Lower leg skin (tissue), 3 donors: ENCODE data around the gene KCNMA1.

Source experiments
- POLR2A ChIP-seq, 2 donors: fragments of 450-650 bp; IDR thresholded peaks; one replicate each; pipeline ENCODE4 v1.6.1; 2016 to 2017; ENCODE audit warnings: antibody characterized with exemption in 2 of 2, mild to moderate bottlenecking in 1 of 2, moderate library complexity in 1 of 2
- TF ChIP-seq, protein P1 (sequence below), 3 donors: fragments of 450-650 bp; IDR thresholded peaks; one replicate each; pipeline ENCODE4 v1.5.1; 2016; ENCODE audit warnings: antibody characterized with exemption in 3 of 3, mild to moderate bottlenecking in 3 of 3, moderate library complexity in 2 of 3

- TF ChIP-seq, protein P1, sequence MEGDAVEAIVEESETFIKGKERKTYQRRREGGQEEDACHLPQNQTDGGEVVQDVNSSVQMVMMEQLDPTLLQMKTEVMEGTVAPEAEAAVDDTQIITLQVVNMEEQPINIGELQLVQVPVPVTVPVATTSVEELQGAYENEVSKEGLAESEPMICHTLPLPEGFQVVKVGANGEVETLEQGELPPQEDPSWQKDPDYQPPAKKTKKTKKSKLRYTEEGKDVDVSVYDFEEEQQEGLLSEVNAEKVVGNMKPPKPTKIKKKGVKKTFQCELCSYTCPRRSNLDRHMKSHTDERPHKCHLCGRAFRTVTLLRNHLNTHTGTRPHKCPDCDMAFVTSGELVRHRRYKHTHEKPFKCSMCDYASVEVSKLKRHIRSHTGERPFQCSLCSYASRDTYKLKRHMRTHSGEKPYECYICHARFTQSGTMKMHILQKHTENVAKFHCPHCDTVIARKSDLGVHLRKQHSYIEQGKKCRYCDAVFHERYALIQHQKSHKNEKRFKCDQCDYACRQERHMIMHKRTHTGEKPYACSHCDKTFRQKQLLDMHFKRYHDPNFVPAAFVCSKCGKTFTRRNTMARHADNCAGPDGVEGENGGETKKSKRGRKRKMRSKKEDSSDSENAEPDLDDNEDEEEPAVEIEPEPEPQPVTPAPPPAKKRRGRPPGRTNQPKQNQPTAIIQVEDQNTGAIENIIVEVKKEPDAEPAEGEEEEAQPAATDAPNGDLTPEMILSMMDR (IDR thresholded peaks at IDR 0.05) = no peak
- TF ChIP-seq POLR2A (IDR thresholded peaks at IDR 0.05) = no peak
Measured at GRCh38 chr10:77196614-77197013, 441.0 kb downstream of the KCNMA1 start.
